Choroid plexus epithelial cell (primary cell): ENCODE data around the gene MGLL.

Experiments used
- DNase-seq: peaks from one replicate; pipeline ENCODE4 v3.0.0-alpha.2; 2010; ENCODE audit warnings: low read depth
- H3K4me3 ChIP-seq: 2 replicates; pipeline ENCODE4 v1.5.1; 2011; ENCODE audit warnings: low read depth, mild to moderate bottlenecking, control low read depth, low read length, moderate library complexity
- CTCF ChIP-seq: conservative IDR thresholded peaks from 2 replicates; pipeline ENCODE4 v1.5.1; 2011; ENCODE audit warnings: low read depth, mild to moderate bottlenecking, control low read depth, inconsistent platforms, low read length, moderate library complexity

The MGLL gene

GRCh38 chr3:127711021-127711695, 111.2 kb downstream of the MGLL start:
- no peak for TF ChIP-seq CTCF
- no peak for DNase-seq

GRCh38 chr3:127710155-127710941, 112.0 kb downstream of the MGLL start:
- DNase-seq, result no peak
- no peak for TF ChIP-seq CTCF
- H3K4me3 ChIP-seq, result no peak overlapping the region

More at GRCh38 chr3:127711021-127711695, 111.2 kb downstream of the MGLL start:
- H3K4me3 ChIP-seq, result no peak overlapping the region

GRCh38 chr3:127709320-127710060, 112.8 kb downstream of the MGLL start:
- no peak for TF ChIP-seq CTCF
- peak; percentile 19 for DNase-seq
- no peak overlapping the region for H3K4me3 ChIP-seq

- no peak for TF ChIP-seq CTCF
- DNase-seq, result no peak
- H3K4me3 ChIP-seq, result no peak overlapping the region
Measured at GRCh38 chr3:127708837-127709236, 113.5 kb downstream of the MGLL start.

GRCh38 chr3:127707851-127708411, 114.4 kb downstream of the MGLL start:
- DNase-seq, result peak; percentile 48
- TF ChIP-seq CTCF, result no peak
- no peak overlapping the region for H3K4me3 ChIP-seq

GRCh38 chr3:127706785-127707351, 115.4 kb downstream of the MGLL start:
- no peak overlapping the region for H3K4me3 ChIP-seq
- TF ChIP-seq CTCF, result no peak
- DNase-seq, result no peak
